WTC11 (cell line): ENCODE data around the gene KRT36. TPM values are rescaled to one million over a fixed set of nuclear protein-coding genes. Genes with fewer than 3 reads are reported as not detected.

Experiments
- ATAC-seq: fragments of 200-7000 bp; cut with Tn5 transposase; 2 replicates; pipeline ENCODE4 v1.10.0; 2021; ENCODE audit warnings: mild to moderate bottlenecking, moderate library complexity
- CTCF ChIA-PET: fragments of 300-600 bp; sonication (Branson Sonifier 250); formaldehyde crosslinking; loops from one replicate; lab custom pipeline; 2021; ENCODE audit warnings: antibody characterized with exemption; lab: Charles Lee
- POLR2A ChIA-PET: fragments of 350-600 bp; sonication (Branson Sonifier 250); formaldehyde crosslinking; loops from one replicate; lab custom pipeline; 2021; ENCODE audit warnings: antibody characterized with exemption; lab: Charles Lee
- DNase-seq: peaks from one replicate; pipeline ENCODE4 v3.0.0; 2021; ENCODE audit warnings: low spot score
- H3K27ac Mint-ChIP-seq: 2 replicates; pipeline ENCODE4 v1.8.0; 2021; ENCODE audit warnings: mixed read lengths
- H3K27me3 Mint-ChIP-seq: 2 replicates; pipeline ENCODE4 v1.8.0; 2021; ENCODE audit warnings: low read depth, mild to moderate bottlenecking, moderate library complexity, mixed read lengths
- H3K36me3 Mint-ChIP-seq: 2 replicates; pipeline ENCODE4 v1.8.0; 2021; ENCODE audit warnings: mixed read lengths
- H3K4me1 Mint-ChIP-seq: 2 replicates; pipeline ENCODE4 v1.8.0; 2022; ENCODE audit warnings: mixed read lengths
- H3K4me3 Mint-ChIP-seq: 2 replicates; pipeline ENCODE4 v1.8.0; 2021; ENCODE audit warnings: mild to moderate bottlenecking, moderate library complexity, mixed read lengths
- H3K9me3 Mint-ChIP-seq: 2 replicates; pipeline ENCODE4 v1.8.0; 2021; ENCODE audit warnings: mixed read lengths
- ATF1 ChIP-seq: sonication (generic); formaldehyde crosslinking; IDR thresholded peaks from 2 replicates; pipeline ENCODE4 v1.8.1; 2023; ENCODE audit warnings: mild to moderate bottlenecking, moderate library complexity, missing genetic modification reagents
- CDX4 ChIP-seq: fragments of 250-450 bp; sonication (Bioruptor Pico); IDR thresholded peaks from 2 replicates; pipeline ENCODE4 v1.9.0; 2021; ENCODE audit warnings: moderate library complexity, mild to moderate bottlenecking, inconsistent platforms, borderline replicate concordance
- E2F5 ChIP-seq: sonication (generic); formaldehyde crosslinking; IDR thresholded peaks from 2 replicates; pipeline ENCODE4 v1.8.1; 2022; ENCODE audit warnings: mild to moderate bottlenecking, moderate library complexity, missing genetic modification reagents
- ETV6 ChIP-seq: sonication (generic); formaldehyde crosslinking; IDR thresholded peaks from 2 replicates; pipeline ENCODE4 v1.8.1; 2022; ENCODE audit warnings: mild to moderate bottlenecking, missing genetic modification reagents
- IRF2 ChIP-seq: sonication (generic); formaldehyde crosslinking; IDR thresholded peaks from 2 replicates; pipeline ENCODE4 v1.8.0; 2022; ENCODE audit warnings: low read depth, missing genetic modification reagents, borderline replicate concordance
- JUN ChIP-seq: sonication (generic); formaldehyde crosslinking; IDR thresholded peaks from 2 replicates; pipeline ENCODE4 v1.8.0; 2023; ENCODE audit warnings: mild to moderate bottlenecking, missing genetic modification reagents
- KAT7 ChIP-seq: sonication (generic); formaldehyde crosslinking; IDR thresholded peaks from 2 replicates; pipeline ENCODE4 v1.8.1; 2023; ENCODE audit warnings: missing genetic modification reagents, mild to moderate bottlenecking, borderline replicate concordance
- MXD4 ChIP-seq: fragments of 250-450 bp; sonication (Bioruptor Pico); IDR thresholded peaks from 2 replicates; pipeline ENCODE4 v1.8.0; 2021; ENCODE audit warnings: mild to moderate bottlenecking, moderate library complexity, borderline replicate concordance
- NFATC4 ChIP-seq: fragments of 250-450 bp; sonication (Bioruptor Pico); IDR thresholded peaks from 2 replicates; pipeline ENCODE4 v1.9.0; 2021; ENCODE audit warnings: mild to moderate bottlenecking
- NFYB ChIP-seq: sonication (generic); formaldehyde crosslinking; conservative IDR thresholded peaks from 2 replicates; pipeline ENCODE4 v1.8.0; 2022; ENCODE audit warnings: low read depth, missing genetic modification reagents
- NR3C1 ChIP-seq: sonication (generic); formaldehyde crosslinking; conservative IDR thresholded peaks from 2 replicates; pipeline ENCODE4 v1.8.1; 2023; ENCODE audit warnings: low read depth, mild to moderate bottlenecking, missing genetic modification reagents
- PRRX2 ChIP-seq: fragments of 250-450 bp; sonication (Bioruptor Pico); IDR thresholded peaks from 2 replicates; pipeline ENCODE4 v1.8.0; 2021; ENCODE audit warnings: mild to moderate bottlenecking
- SMAD3 ChIP-seq: sonication (generic); formaldehyde crosslinking; IDR thresholded peaks from 2 replicates; pipeline ENCODE4 v1.8.0; 2022; ENCODE audit warnings: missing genetic modification reagents, mild to moderate bottlenecking, borderline replicate concordance
- TEAD1 ChIP-seq: sonication (generic); formaldehyde crosslinking; IDR thresholded peaks from 2 replicates; pipeline ENCODE4 v1.8.0; 2022; ENCODE audit warnings: mild to moderate bottlenecking, missing genetic modification reagents
- ZNF121 ChIP-seq: sonication (generic); formaldehyde crosslinking; IDR thresholded peaks from 2 replicates; pipeline ENCODE4 v1.8.0; 2023; ENCODE audit warnings: missing genetic modification reagents
- ZNF281 ChIP-seq: sonication (generic); formaldehyde crosslinking; IDR thresholded peaks from 2 replicates; pipeline ENCODE4 v1.8.0; 2023; ENCODE audit warnings: mild to moderate bottlenecking, missing genetic modification reagents
- ZNF532 ChIP-seq: fragments of 250-450 bp; sonication (Bioruptor Pico); IDR thresholded peaks from 2 replicates; pipeline ENCODE4 v1.9.0; 2021; ENCODE audit warnings: mild to moderate bottlenecking, borderline replicate concordance
- total RNA-seq: library from RNA; stranded (reverse); gene quantifications from 3 replicates; pipeline ENCODE4 v1.2.3, GENCODE V29; 2021
- TF ChIP-seq, protein P1 (sequence below): fragments of 200-600 bp; IDR thresholded peaks from 2 replicates; pipeline ENCODE4 v1.8.0; 2022; ENCODE audit warnings: antibody characterized with exemption
- TF ChIP-seq, protein P2 (sequence below): sonication (generic); formaldehyde crosslinking; conservative IDR thresholded peaks from 2 replicates; pipeline ENCODE4 v1.8.1; 2023; ENCODE audit warnings: mild to moderate bottlenecking, low read depth, missing genetic modification reagents, moderate library complexity
- TF ChIP-seq, protein P3 (sequence below): fragments of 250-450 bp; sonication (Bioruptor Pico); IDR thresholded peaks from 2 replicates; pipeline ENCODE4 v1.8.0; 2021; ENCODE audit warnings: mild to moderate bottlenecking

Gene KRT36
- total RNA-seq, 1 experiment from 2014 or later: not detected

DNA sequence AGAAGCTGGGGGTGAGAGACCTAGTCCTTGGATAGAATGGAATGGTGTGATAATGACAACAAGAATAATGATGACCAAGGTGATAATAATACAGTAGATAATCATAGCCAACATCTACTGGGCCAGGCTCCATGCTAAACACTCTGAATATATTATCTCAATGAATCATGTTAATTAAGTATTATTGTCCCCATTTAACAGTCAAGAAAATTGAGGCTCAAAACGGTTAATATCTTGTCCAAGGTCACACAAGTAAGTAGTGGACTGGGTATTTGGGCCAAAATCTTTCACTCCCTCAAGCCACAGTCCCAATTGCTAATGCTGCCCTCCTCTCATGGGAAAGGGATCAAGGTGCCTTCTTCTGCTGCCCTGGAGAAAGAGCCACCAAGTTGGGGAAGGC is 42.3 kb upstream of the KRT36 start (continued):
- TF ChIP-seq MXD4 (CRISPR knock-in tag): no peak

DNA sequence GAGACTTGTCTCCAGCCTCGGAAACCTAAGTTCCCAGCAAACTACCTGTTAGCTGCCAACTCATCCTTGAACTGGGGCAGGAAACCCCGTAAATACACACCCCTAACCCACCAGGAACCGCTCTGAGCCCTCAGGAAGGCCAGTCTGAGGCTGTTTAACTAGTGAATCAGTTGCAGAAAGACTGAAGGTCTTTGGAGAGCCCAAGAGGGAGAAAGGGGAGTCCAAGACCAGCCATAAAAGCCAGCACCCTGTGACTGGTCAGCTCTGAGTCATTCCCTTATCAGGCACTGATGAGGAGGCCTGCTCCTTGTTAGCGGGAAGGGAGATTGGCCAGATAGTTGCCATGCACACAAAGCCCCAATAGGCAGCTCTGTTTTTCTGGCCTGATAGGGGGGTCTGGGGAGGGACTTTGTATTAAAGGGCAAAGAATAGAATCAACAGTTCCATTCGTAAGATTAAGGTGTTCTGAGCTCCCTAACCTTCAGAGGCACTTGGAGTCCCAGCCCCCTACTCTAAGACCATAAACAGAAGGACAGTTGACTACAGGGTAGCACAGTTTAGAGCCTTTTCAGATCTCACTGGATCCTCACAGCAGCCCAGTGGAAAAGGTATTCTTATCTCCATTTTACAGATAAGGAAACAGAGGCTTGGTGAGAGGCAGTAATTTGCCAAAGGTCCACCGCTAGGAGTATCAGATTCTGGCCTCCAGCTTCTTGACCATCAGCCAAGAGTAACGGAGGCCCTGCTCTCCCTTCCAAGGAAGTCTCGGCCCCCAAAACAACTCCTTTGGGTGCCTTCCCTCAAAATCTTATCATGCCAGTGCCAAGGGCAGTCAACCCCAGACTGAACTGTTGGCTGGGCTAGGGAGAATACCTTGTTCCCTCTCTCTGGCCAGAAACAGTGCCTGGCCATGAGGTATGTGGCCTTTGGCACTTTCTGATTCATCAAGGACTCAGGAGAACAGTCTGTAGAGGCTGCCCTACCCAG is 40.6 kb upstream of the KRT36 start:
- peaks cover 41% of the 10 kb centered on the region for H3K4me1 Mint-ChIP-seq
- H3K27ac Mint-ChIP-seq: no peak overlapping the region
- no peak overlapping the region for H3K4me3 Mint-ChIP-seq
- CTCF ChIA-PET: interaction anchor here (1.1 to 7.5 kb wide), 8 partner anchors 19 to 136 kb away, joined by 3 to 125 read pairs (median 16); no protein-coding TSS in a partner anchor
- no peaks in the 10 kb centered on the region for H3K9me3 Mint-ChIP-seq
- H3K36me3 Mint-ChIP-seq: peaks cover 4% of the 10 kb centered on the region
- DNase-seq: no peak
- peaks cover 6% of the 10 kb centered on the region for H3K27me3 Mint-ChIP-seq
- POLR2A ChIA-PET: interaction anchor here (1.7 kb wide), 1 partner anchor 16 kb away, joined by 5 read pairs; no protein-coding TSS in a partner anchor
- ATAC-seq: no peak
- TF ChIP-seq ETV6 (no peak), ZNF121 (CRISPR knock-in tag) (no peak), PRRX2 (no peak), NR3C1 (CRISPR knock-in tag) (no peak), ATF1 (CRISPR knock-in tag) (no peak), ZNF281 (no peak), ZNF532 (CRISPR knock-in tag) (no peak), SMAD3 (CRISPR knock-in tag) (no peak), JUN (no peak), NFYB (no peak), IRF2 (no peak), E2F5 (no peak), CDX4 (CRISPR knock-in tag) (no peak), TEAD1 (no peak), KAT7 (CRISPR knock-in tag) (no peak), NFATC4 (CRISPR knock-in tag) (no peak)
- TF ChIP-seq, protein P1, sequence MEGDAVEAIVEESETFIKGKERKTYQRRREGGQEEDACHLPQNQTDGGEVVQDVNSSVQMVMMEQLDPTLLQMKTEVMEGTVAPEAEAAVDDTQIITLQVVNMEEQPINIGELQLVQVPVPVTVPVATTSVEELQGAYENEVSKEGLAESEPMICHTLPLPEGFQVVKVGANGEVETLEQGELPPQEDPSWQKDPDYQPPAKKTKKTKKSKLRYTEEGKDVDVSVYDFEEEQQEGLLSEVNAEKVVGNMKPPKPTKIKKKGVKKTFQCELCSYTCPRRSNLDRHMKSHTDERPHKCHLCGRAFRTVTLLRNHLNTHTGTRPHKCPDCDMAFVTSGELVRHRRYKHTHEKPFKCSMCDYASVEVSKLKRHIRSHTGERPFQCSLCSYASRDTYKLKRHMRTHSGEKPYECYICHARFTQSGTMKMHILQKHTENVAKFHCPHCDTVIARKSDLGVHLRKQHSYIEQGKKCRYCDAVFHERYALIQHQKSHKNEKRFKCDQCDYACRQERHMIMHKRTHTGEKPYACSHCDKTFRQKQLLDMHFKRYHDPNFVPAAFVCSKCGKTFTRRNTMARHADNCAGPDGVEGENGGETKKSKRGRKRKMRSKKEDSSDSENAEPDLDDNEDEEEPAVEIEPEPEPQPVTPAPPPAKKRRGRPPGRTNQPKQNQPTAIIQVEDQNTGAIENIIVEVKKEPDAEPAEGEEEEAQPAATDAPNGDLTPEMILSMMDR: no peak
- TF ChIP-seq, protein P2, sequence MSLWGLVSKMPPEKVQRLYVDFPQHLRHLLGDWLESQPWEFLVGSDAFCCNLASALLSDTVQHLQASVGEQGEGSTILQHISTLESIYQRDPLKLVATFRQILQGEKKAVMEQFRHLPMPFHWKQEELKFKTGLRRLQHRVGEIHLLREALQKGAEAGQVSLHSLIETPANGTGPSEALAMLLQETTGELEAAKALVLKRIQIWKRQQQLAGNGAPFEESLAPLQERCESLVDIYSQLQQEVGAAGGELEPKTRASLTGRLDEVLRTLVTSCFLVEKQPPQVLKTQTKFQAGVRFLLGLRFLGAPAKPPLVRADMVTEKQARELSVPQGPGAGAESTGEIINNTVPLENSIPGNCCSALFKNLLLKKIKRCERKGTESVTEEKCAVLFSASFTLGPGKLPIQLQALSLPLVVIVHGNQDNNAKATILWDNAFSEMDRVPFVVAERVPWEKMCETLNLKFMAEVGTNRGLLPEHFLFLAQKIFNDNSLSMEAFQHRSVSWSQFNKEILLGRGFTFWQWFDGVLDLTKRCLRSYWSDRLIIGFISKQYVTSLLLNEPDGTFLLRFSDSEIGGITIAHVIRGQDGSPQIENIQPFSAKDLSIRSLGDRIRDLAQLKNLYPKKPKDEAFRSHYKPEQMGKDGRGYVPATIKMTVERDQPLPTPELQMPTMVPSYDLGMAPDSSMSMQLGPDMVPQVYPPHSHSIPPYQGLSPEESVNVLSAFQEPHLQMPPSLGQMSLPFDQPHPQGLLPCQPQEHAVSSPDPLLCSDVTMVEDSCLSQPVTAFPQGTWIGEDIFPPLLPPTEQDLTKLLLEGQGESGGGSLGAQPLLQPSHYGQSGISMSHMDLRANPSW: no peak
- TF ChIP-seq, protein P3, sequence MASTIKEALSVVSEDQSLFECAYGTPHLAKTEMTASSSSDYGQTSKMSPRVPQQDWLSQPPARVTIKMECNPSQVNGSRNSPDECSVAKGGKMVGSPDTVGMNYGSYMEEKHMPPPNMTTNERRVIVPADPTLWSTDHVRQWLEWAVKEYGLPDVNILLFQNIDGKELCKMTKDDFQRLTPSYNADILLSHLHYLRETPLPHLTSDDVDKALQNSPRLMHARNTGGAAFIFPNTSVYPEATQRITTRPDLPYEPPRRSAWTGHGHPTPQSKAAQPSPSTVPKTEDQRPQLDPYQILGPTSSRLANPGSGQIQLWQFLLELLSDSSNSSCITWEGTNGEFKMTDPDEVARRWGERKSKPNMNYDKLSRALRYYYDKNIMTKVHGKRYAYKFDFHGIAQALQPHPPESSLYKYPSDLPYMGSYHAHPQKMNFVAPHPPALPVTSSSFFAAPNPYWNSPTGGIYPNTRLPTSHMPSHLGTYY (CRISPR knock-in tag): no peak
